GM21723 (cell line): ENCODE data around the gene SOX5.
"Not testable (repeated sequence)": the region's sequence is repeated elsewhere in the genome, so short reads cannot be mapped to it uniquely, and the experiment has no call there.

Source experiments
- ATAC-seq: cut with Tn5 transposase; IDR thresholded peaks from one replicate; pipeline ENCODE4 v1.9.1; 2021; ENCODE audit warnings: mild to moderate bottlenecking, moderate library complexity; ENCODE audit not compliant: unreplicated experiment

Gene SOX5

GRCh38 chr12:23504641-23505399, 444.6 kb downstream of the SOX5 start:
- no peak for ATAC-seq

DNA sequence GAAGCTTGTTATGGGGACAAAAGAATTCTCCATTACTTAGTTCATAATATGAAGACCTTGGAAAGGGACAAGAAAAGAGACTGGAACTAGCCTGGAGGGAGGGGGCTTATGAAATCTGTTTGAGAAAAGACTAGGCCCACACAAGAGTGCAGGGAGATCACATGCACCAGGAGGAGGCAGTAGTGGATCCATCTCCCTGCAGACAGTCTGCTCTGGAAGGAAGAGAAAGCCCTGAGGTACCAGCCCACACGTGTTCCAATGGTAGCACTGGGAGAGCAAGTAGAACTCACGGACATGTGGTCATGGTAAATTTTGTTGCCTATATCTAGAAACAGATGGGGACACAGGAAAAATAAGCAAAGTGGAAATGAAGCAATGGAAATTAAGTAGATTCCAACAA, 445.4 kb downstream of the SOX5 start:
- no peak for ATAC-seq

- no peak for ATAC-seq
Measured at GRCh38 chr12:23503544-23503943, 445.9 kb downstream of the SOX5 start.

DNA sequence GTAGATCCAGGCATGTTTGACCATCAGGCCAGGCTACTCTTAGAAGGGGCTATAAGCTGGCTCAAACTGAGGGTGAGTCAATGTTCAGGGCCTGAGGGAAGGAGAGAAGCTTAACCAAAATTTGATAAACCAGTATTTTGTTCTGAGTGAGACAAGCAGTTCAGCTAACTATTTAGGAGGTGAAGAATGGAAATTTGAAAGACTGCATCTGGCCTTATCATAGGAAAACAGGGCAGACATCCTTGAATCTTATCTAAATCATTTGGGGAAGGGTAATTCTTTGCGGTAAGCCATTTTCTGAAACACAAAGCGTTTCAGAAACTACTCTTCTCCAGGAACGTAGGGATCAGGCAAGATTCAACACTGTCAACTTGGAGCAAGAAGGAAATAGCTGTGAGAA, 447.2 kb downstream of the SOX5 start:
- ATAC-seq, result no peak

DNA sequence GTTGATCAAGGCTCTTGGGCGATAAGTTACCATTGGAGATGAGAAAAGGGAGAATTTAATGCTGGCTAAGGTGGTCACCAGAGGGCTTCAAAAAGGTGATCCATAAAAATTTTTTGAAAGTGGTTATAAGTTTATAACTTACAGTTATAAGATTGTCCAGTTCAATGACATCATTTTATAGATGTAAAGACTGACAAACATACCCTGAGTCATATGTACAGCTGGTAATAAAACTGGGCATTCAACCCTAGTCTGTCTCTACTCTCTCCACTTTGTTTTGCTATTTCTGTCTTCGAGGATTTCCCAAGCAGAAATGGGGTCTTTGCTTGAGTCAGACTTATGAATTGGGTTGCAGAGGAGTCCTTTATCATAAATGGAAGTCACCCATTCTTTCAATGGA, 454.0 kb downstream of the SOX5 start:
- no peak for ATAC-seq

GRCh38 chr12:23493672-23494071, 455.8 kb downstream of the SOX5 start:
- no peak for ATAC-seq

DNA sequence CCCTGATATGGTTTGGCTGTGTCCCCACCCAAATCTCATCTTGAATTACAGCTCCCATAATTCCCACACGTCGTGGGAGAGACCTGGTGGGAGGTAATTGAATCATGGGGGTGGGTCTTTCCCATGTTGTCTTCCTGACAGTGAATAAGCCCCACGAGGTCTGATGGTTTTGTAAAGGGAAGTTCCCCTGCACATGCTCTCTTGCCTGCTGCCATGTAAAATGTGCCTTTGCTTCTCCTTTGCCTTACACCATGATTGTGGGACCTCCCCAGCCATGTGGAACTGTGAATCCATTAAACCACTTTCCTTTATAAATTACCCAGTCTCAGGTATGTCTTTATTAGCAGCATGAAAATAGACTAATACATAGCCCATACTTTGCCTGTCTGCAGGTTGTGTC, 458.4 kb downstream of the SOX5 start:
- ATAC-seq, result not testable (repeated sequence)

DNA sequence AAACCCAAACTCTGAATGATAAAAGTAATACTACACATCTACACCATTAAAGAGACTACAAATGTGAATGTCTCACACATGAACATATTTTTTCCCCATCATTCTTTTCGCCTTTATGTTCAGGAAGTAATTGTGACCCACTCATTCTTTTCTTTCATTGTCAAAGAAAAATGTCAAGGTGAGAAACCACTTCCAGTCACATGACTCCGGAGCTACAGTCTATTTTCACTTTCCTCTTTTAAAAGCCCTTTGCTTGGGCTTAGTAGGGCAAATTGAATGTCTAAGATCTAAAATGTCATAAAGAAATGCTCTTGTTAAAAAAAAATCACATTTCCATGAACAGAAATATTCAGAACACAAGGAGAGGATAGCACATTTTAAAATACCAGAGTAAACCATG, 461.3 kb downstream of the SOX5 start:
- ATAC-seq, result no peak

- ATAC-seq, result no peak
Measured at GRCh38 chr12:23484238-23484637, 465.2 kb downstream of the SOX5 start.

- no peak for ATAC-seq
Measured at GRCh38 chr12:23482571-23482970, 466.9 kb downstream of the SOX5 start.
